Left lung (tissue), 14 donors: ENCODE data around the gene ANO5. TPM values are rescaled to one million over a fixed set of nuclear protein-coding genes. Genes with fewer than 3 reads are reported as not detected.

Source experiments
- ATAC-seq: fragments of 200-7000 bp; cut with Tn5 transposase; one replicate; pipeline ENCODE4 v1.9.1; 2020; ENCODE audit warnings: moderate library complexity
- DNase-seq, 4 donors: peaks; one replicate each; pipeline ENCODE4 v3.0.0-alpha.2; 2013 to 2020
- H3K27ac ChIP-seq, 2 donors: fragments of 200-600 bp; sonication (generic) in 1 of 2; one replicate each; pipeline versions ENCODE4 v1.5.0 to v1.8.0; 2020 to 2021
- H3K27me3 ChIP-seq, 2 donors: fragments of 200-600 bp; sonication (generic) in 1 of 2; one replicate each; pipeline versions ENCODE4 v1.5.0 to v1.8.0; 2020 to 2021
- H3K36me3 ChIP-seq, 2 donors: fragments of 200-600 bp; sonication (generic) in 1 of 2; one replicate each; pipeline versions ENCODE4 v1.5.0 to v1.8.0; 2020 to 2021
- H3K4me1 ChIP-seq, 2 donors: fragments of 200-600 bp; one replicate each; pipeline ENCODE4 v1.8.0; 2021
- H3K4me3 ChIP-seq, 2 donors: fragments of 200-600 bp; sonication (generic) in 1 of 2; one replicate each; pipeline versions ENCODE4 v1.5.0 to v1.8.0; 2020 to 2021; ENCODE audit warnings: mild to moderate bottlenecking in 1 of 2
- H3K9me3 ChIP-seq, 2 donors: fragments of 200-600 bp; sonication (generic) in 1 of 2; one replicate each; pipeline versions ENCODE4 v1.5.0 to v1.8.0; 2020 to 2021
- CTCF ChIP-seq, 2 donors: fragments of 200-600 bp; sonication (generic) in 1 of 2; IDR thresholded peaks; one replicate each; pipeline versions ENCODE4 v1.5.0 to v1.8.0; 2021; ENCODE audit warnings: antibody characterized with exemption in 2 of 2
- intact Hi-C, 2 donors: fragments of 100-400 bp; cut with DNase I; formaldehyde crosslinking; loops; one replicate each; pipeline versions ENCODE4 v1.11.2 to v1.14.2; 2022
- long read RNA-seq, 12 donors: library from polyadenylated mRNA in 2 of 12; unstranded in 2 of 12; transcript quantifications; one replicate each; pipeline ENCODE4 v2.0.0 and lab custom pipeline, GENCODE V29; 2019 to 2026
- polyA plus RNA-seq, 6 donors: library from polyadenylated mRNA; unstranded; fragments of 120-200 nt; gene quantifications; one replicate each; pipeline ENCODE4 v1.2.1, GENCODE V29; 2013; ENCODE audit not compliant: insufficient read length in 6 of 6
- total RNA-seq, 2 donors: library from RNA; stranded (reverse); fragmentation: NEBNext Ultra II Directional; extraction: Animal tissue kit (Norgen Biotek cat#: 25700); gene quantifications; one replicate each; pipeline ENCODE4 v1.2.1, GENCODE V29; 2021
- donor health status: DM: no; HTN: yes; CAD: no.
- donor health status: DM: no; HTN: no; CAD: no.

The ANO5 gene
- 1 to 10 TPM; 2.8 to 4.6 TPM for total RNA-seq
- 1 to 10 TPM; 1.9 to 3.5 (median 2.8) TPM for polyA plus RNA-seq
- long read RNA-seq, donor 1, result 0 reads
- long read RNA-seq, donor 2, result 0 reads
- long read RNA-seq, donor 3, result 0 reads
- long read RNA-seq, donor 4, result 0 reads
- long read RNA-seq, donor 5, result 0 reads
- long read RNA-seq, donor 6, result 0 reads
- long read RNA-seq, donor 7, result 0 reads
- long read RNA-seq, donor 8, result 0 reads
- long read RNA-seq, donor 9, result 0 reads
- long read RNA-seq, donor 10, partial matches to known transcripts, result 0 of 1 reads
- long read RNA-seq, donor 10, other reads (novel, unspliced or antisense), result 1 of 1 reads
- long read RNA-seq, donor 11, partial matches to known transcripts, result 16 of 16 reads
- long read RNA-seq, donor 11, other reads (novel, unspliced or antisense), result 0 of 16 reads
- long read RNA-seq, donor 12, result 0 reads

- Histone ChIP-seq H3K4me1 (peaks cover 0 to 15% of the 10 kb centered on the region in 2 donors), H3K9me3 (no peaks in the 10 kb centered on the region), H3K27ac (no peak within 1 kb of the TSS), H3K27me3 (peaks cover 0 to 25% of the 10 kb centered on the region in 2 donors), H3K36me3 (no peaks in the 10 kb centered on the region), H3K4me3 (peak within 1 kb of the TSS; percentile 55 to 62)
- ATAC-seq, result peak; percentile 94
- TF ChIP-seq CTCF (IDR thresholded peaks at IDR 0.05), result no peak
- intact Hi-C loops, result no loop called here
- peak; percentile 6 to 89 (median 57) for DNase-seq
Observed at GRCh38 chr11:22192642-22193347, at the start of gene ANO5. TSS of gene ANO5 (plus strand) at chr11:22193085. CDS start at chr11:22193493, 408 bp downstream.

- Histone ChIP-seq H3K9me3 (no peaks in the 10 kb centered on the region), H3K4me1 (no peaks in the 10 kb centered on the region), H3K27ac (no peak overlapping the region), H3K36me3 (no peaks in the 10 kb centered on the region), H3K4me3 (no peak overlapping the region), H3K27me3 (no peaks in the 10 kb centered on the region)
- intact Hi-C loops, result no loop called here
- ATAC-seq (no peak), DNase-seq (no peak)
- TF ChIP-seq CTCF (IDR thresholded peaks at IDR 0.05), result no peak
Observed at GRCh38 chr11:22151649-22152197, 41.2 kb upstream of the ANO5 start.

- H3K27ac ChIP-seq, result no peak overlapping the region
- H3K36me3 ChIP-seq, result no peaks in the 10 kb centered on the region
- H3K27me3 ChIP-seq, result no peaks in the 10 kb centered on the region
- no peak for ATAC-seq
- no peak overlapping the region for H3K4me3 ChIP-seq
- intact Hi-C loops, result no loop called here
- no peak for DNase-seq
- no peaks in the 10 kb centered on the region for H3K9me3 ChIP-seq
- no peak for TF ChIP-seq CTCF (IDR thresholded peaks at IDR 0.05)
- H3K4me1 ChIP-seq, result no peaks in the 10 kb centered on the region
Observed at GRCh38 chr11:22157531-22157930, 35.4 kb upstream of the ANO5 start.

DNA sequence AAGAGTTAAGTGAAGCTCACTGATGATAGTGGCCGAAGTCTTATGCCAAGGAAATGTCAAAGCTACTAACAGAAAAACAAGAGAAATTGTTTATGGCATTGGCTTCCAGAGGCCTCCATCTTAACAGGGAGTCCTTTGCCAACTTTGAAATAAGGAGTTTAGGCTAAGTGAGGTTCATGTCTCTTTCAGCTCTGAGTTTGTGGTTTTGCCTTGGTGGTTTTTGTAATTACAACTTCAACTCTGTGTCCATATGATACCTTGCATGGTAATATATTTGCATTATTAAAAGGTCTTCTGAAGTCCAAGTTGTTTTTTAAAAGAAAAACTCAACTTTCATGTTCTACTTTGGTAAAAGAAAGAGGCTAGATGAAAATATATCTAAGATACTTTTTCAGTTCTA, 31.4 kb upstream of the ANO5 start:
- intact Hi-C loops, result loop anchor here in 1 of 2 donors (10.0 kb wide), 1 partner anchor 143 kb away; no protein-coding TSS in a partner anchor
- Histone ChIP-seq H3K36me3 (no peaks in the 10 kb centered on the region), H3K27ac (no peak overlapping the region), H3K4me3 (no peak overlapping the region), H3K4me1 (peaks cover 0 to 6% of the 10 kb centered on the region in 2 donors), H3K9me3 (no peaks in the 10 kb centered on the region), H3K27me3 (no peaks in the 10 kb centered on the region)
- no peak for DNase-seq
- no peak for ATAC-seq
- TF ChIP-seq CTCF (IDR thresholded peaks at IDR 0.05), result no peak

DNA sequence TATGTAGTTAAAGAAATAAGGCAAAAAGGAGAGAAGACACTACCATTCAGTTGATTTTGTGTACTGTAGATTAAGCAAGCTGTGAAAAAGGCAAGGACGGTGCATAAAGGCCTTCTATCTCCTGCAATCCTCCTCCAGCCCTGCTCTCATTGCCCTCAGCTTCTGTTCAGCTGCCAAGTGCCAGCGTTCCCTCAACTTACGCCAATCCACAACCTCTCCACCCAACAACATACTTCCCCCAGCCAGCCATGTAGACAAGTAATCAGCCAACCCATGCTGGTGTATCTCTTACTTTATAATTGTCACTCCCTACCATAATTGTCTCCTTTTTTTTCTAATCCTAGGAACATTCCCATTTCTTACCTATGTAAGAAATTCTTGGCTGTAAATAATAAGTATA, 30.1 kb upstream of the ANO5 start:
- no peak for DNase-seq
- Histone ChIP-seq H3K9me3 (no peaks in the 10 kb centered on the region), H3K27me3 (no peaks in the 10 kb centered on the region), H3K36me3 (no peaks in the 10 kb centered on the region), H3K27ac (no peak overlapping the region), H3K4me3 (no peak overlapping the region), H3K4me1 (peaks cover 0 to 6% of the 10 kb centered on the region in 2 donors)
- ATAC-seq, result peak; percentile 42
- intact Hi-C loops, result loop anchor here in 1 of 2 donors (10.0 kb wide), 1 partner anchor 142 kb away; no protein-coding TSS in a partner anchor
- TF ChIP-seq CTCF (IDR thresholded peaks at IDR 0.05), result no peak
